ENCODE results near the gene HRH2.

DNA sequence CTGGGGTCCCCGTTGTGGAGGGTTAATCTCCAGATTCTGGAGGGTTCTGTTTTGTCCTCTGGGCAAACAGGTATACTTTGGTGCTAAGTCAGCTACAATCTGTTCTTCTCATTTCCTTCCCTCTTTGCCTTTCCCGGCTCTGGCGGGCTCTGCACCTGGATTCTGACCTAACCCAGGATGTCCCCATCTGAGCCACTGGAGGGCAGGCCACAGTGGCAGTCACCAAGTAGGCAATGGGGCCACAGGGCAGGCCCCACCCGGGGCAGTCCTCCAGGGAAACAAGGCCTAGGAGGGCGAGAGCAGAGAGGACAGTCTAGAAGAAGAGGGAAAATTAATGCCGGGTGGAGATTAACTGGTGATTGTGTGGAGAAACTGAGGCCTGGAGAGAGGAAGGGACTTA, 40.4 kb upstream of the HRH2 start:
- TF ChIP-seq BHLHE40 (IDR thresholded peaks at IDR 0.05; ENCODE audit: borderline replicate concordance) (no peak), SP1 (IDR thresholded peaks at IDR 0.05) (no peak), FOXM1 (IDR thresholded peaks at IDR 0.05; ENCODE audit: borderline replicate concordance) (no peak), NFRKB (IDR thresholded peaks at IDR 0.05) (no peak), FOXK2 (IDR thresholded peaks at IDR 0.05) (no peak), TARDBP (IDR thresholded peaks at IDR 0.05) (no peak), L3MBTL2 (conservative IDR thresholded peaks at IDR 0.05) (no peak), CTBP1 (IDR thresholded peaks at IDR 0.05; ENCODE audit: borderline replicate concordance) (no peak)

Data from HEK293T (cell line).